ENCODE data around the gene CCDC80.

Gene CCDC80

DNA sequence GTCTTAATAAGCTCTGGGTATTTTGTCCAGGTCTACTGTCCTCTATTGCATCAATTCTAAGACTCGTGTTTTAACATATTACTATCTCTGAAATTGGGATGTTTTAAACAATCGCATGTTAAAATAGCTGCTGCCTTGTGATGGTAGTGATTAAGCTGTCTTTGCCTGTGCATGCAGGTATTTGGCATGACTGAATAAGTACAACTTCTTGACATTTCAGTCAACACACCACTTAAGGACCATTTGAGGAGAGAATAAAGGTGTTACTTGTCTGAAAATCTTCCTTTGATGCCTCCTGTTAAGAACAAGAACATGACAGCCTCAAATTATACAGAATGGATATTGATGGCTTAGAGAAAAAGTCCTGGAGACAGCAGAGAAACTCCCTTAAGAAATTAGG, 46.1 kb downstream of the CCDC80 start:
- no peaks in the 10 kb centered on the region for H3K9me3 ChIP-seq (ENCODE audit: control insufficient read depth in 2 of 2, low read length in 2 of 2)
- H3K4me3 ChIP-seq (ENCODE audit: low read length in 2 of 2), result no peak overlapping the region
- H3K9ac ChIP-seq (ENCODE audit: low read length in 2 of 2), result no peak overlapping the region
- peaks cover 12 to 16% of the 10 kb centered on the region in 2 donors for H3K36me3 ChIP-seq (ENCODE audit: control insufficient read depth in 2 of 2, insufficient read depth in 2 of 2, low read length in 2 of 2)
- no peaks in the 10 kb centered on the region for H3K27me3 ChIP-seq (ENCODE audit: control insufficient read depth in 1 of 2, insufficient read depth in 2 of 2, low read length in 2 of 2)
- no peaks in the 10 kb centered on the region for H3K4me1 ChIP-seq (ENCODE audit: control insufficient read depth, insufficient read depth, low read length)
- no peak overlapping the region for H3K27ac ChIP-seq (ENCODE audit: low read length)

GRCh38 chr3:112593258-112593657, 47.7 kb downstream of the CCDC80 start:
- Histone ChIP-seq H3K4me1 (ENCODE audit: control insufficient read depth, insufficient read depth, low read length) (no peaks in the 10 kb centered on the region), H3K27me3 (ENCODE audit: control insufficient read depth in 1 of 2, insufficient read depth in 2 of 2, low read length in 2 of 2) (no peaks in the 10 kb centered on the region), H3K9me3 (ENCODE audit: control insufficient read depth in 2 of 2, low read length in 2 of 2) (no peaks in the 10 kb centered on the region), H3K9ac (ENCODE audit: low read length in 2 of 2) (no peak overlapping the region), H3K27ac (ENCODE audit: low read length) (no peak overlapping the region), H3K4me3 (ENCODE audit: low read length in 2 of 2) (no peak overlapping the region), H3K36me3 (ENCODE audit: control insufficient read depth in 2 of 2, insufficient read depth in 2 of 2, low read length in 2 of 2) (peaks cover 9 to 11% of the 10 kb centered on the region in 2 donors)

DNA sequence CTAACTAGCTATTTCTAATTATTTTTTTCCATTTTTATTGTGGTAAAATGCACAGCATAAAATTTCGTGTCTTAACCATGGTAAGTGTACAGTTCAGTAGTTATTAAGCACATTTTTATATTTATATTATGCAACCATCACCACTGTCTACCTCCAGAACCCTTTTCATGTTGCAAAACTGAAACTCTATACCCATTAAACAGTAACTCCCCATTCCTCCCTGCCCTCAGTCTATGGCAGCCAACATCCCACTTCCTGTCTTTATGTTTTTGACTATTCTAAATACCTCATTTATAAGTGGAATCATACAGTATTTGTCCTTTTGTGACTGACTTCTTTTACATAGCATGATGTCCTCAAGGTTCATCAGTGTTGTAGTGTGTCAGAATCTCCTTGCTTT, 53.6 kb downstream of the CCDC80 start:
- Histone ChIP-seq H3K4me3 (ENCODE audit: low read length in 2 of 2) (no peak overlapping the region), H3K4me1 (ENCODE audit: control insufficient read depth, insufficient read depth, low read length) (no peaks in the 10 kb centered on the region), H3K9me3 (ENCODE audit: control insufficient read depth in 2 of 2, low read length in 2 of 2) (no peaks in the 10 kb centered on the region), H3K36me3 (ENCODE audit: control insufficient read depth in 2 of 2, insufficient read depth in 2 of 2, low read length in 2 of 2) (peaks cover 2 to 10% of the 10 kb centered on the region in 2 donors), H3K27me3 (ENCODE audit: control insufficient read depth in 1 of 2, insufficient read depth in 2 of 2, low read length in 2 of 2) (no peaks in the 10 kb centered on the region), H3K27ac (ENCODE audit: low read length) (no peak overlapping the region), H3K9ac (ENCODE audit: low read length in 2 of 2) (no peak overlapping the region)

DNA sequence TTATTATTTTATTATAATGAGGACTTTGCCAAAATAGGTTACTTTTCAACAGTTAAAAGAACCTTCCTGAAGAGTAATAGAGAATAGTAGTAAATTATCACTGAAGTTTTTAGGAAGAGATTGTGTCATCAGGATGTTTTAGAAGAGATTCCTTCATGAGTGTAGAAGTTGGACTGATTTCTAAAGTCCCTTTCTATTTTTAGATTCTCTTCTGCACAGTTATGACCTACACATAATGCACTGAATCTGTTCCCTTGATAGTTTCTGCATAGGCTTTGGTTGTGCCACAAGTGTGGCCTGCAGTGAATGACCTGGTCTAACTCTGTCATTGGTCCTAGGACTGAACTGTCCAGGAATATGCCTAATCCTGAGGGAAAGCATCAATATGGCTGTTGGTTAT, 55.2 kb downstream of the CCDC80 start:
- no peaks in the 10 kb centered on the region for H3K4me1 ChIP-seq (ENCODE audit: control insufficient read depth, insufficient read depth, low read length)
- H3K27me3 ChIP-seq (ENCODE audit: control insufficient read depth in 1 of 2, insufficient read depth in 2 of 2, low read length in 2 of 2), result no peaks in the 10 kb centered on the region
- H3K9ac ChIP-seq (ENCODE audit: low read length in 2 of 2), result no peak overlapping the region
- H3K9me3 ChIP-seq (ENCODE audit: control insufficient read depth in 2 of 2, low read length in 2 of 2), result no peaks in the 10 kb centered on the region
- no peak overlapping the region for H3K27ac ChIP-seq (ENCODE audit: low read length)
- H3K36me3 ChIP-seq (ENCODE audit: control insufficient read depth in 2 of 2, insufficient read depth in 2 of 2, low read length in 2 of 2), result peaks cover 5 to 16% of the 10 kb centered on the region in 2 donors
- no peak overlapping the region for H3K4me3 ChIP-seq (ENCODE audit: low read length in 2 of 2)

DNA sequence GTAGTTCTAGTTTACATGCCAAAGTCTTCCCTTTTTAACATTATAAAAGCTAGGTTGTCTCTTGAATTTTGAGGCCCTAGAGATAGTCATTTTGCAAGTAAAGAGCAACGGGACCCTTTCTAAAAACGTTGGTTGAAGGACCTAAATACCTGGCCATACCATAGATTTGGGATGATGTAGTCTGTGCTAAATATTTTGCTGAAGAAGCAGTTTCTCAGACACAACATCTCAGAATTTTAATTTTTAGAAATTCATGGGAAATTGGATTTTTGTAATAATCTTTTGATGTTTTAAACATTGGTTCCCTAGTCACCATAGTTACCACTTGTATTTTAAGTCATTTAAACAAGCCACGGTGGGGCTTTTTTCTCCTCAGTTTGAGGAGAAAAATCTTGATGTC, 57.8 kb downstream of the CCDC80 start:
- no peaks in the 10 kb centered on the region for H3K4me1 ChIP-seq (ENCODE audit: control insufficient read depth, insufficient read depth, low read length)
- no peaks in the 10 kb centered on the region for H3K27me3 ChIP-seq (ENCODE audit: control insufficient read depth in 1 of 2, insufficient read depth in 2 of 2, low read length in 2 of 2)
- no peak overlapping the region for H3K27ac ChIP-seq (ENCODE audit: low read length)
- H3K4me3 ChIP-seq (ENCODE audit: low read length in 2 of 2), result no peak overlapping the region
- no peak overlapping the region for H3K9ac ChIP-seq (ENCODE audit: low read length in 2 of 2)
- H3K36me3 ChIP-seq (ENCODE audit: control insufficient read depth in 2 of 2, insufficient read depth in 2 of 2, low read length in 2 of 2), result peaks cover 7 to 16% of the 10 kb centered on the region in 2 donors
- no peaks in the 10 kb centered on the region for H3K9me3 ChIP-seq (ENCODE audit: control insufficient read depth in 2 of 2, low read length in 2 of 2)

GRCh38 chr3:112582244-112582874, 58.6 kb downstream of the CCDC80 start:
- Histone ChIP-seq H3K4me3 (ENCODE audit: low read length in 2 of 2) (no peak overlapping the region), H3K27me3 (ENCODE audit: control insufficient read depth in 1 of 2, insufficient read depth in 2 of 2, low read length in 2 of 2) (no peaks in the 10 kb centered on the region), H3K27ac (ENCODE audit: low read length) (no peak overlapping the region), H3K4me1 (ENCODE audit: control insufficient read depth, insufficient read depth, low read length) (no peaks in the 10 kb centered on the region), H3K9ac (ENCODE audit: low read length in 2 of 2) (no peak overlapping the region), H3K9me3 (ENCODE audit: control insufficient read depth in 2 of 2, low read length in 2 of 2) (no peaks in the 10 kb centered on the region), H3K36me3 (ENCODE audit: control insufficient read depth in 2 of 2, insufficient read depth in 2 of 2, low read length in 2 of 2) (peaks cover 7 to 16% of the 10 kb centered on the region in 2 donors)

DNA sequence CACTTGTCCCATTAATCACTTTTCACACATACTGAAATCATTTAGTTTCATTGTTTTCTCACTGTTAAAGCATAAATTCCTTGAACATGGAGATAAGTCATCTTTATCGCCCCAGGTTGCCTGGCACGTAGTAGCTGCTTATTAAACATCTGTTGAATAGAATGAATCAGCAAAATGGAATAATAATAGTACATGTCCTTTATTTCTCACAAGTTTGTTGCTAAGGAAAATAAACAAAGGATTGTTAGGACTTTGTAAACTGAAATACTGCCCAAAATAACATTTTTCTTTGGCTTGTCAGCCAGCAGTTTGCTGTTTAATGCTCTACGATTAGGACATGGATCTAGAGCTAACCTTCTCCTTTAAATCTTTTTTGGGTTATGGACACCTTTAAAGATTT, 61.2 kb downstream of the CCDC80 start:
- no peaks in the 10 kb centered on the region for H3K9me3 ChIP-seq (ENCODE audit: control insufficient read depth in 2 of 2, low read length in 2 of 2)

DNA sequence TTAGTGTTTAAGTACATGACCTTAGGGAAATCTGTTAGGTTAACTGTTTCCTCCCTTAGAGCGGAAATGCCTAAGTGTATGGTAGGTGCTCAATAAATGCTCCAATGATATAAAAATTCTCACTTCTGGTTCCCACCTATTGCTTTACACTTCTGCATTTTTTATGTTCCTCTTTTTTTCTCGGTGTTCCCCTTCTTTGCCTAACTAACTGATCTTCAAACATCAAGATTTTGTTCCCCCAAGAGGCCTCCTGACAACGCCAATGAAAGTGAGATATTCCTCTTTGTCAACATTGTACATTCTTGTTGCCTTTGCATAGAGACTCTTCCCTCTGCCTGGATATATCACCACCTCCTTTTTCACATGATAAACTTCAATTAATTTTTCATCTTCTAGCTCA, 61.7 kb downstream of the CCDC80 start:
- no peaks in the 10 kb centered on the region for H3K27me3 ChIP-seq (ENCODE audit: control insufficient read depth in 1 of 2, insufficient read depth in 2 of 2, low read length in 2 of 2)
- no peak overlapping the region for H3K4me3 ChIP-seq (ENCODE audit: low read length in 2 of 2)
- H3K4me1 ChIP-seq (ENCODE audit: control insufficient read depth, insufficient read depth, low read length), result no peaks in the 10 kb centered on the region
- H3K9me3 ChIP-seq (ENCODE audit: control insufficient read depth in 2 of 2, low read length in 2 of 2), result no peaks in the 10 kb centered on the region
- no peak overlapping the region for H3K9ac ChIP-seq (ENCODE audit: low read length in 2 of 2)
- H3K36me3 ChIP-seq (ENCODE audit: control insufficient read depth in 2 of 2, insufficient read depth in 2 of 2, low read length in 2 of 2), result peaks cover 5 to 16% of the 10 kb centered on the region in 2 donors
- H3K27ac ChIP-seq (ENCODE audit: low read length), result no peak overlapping the region

More for the DNA sequence above, 61.2 kb downstream of the CCDC80 start:
- Histone ChIP-seq H3K27ac (ENCODE audit: low read length) (no peak overlapping the region), H3K4me3 (ENCODE audit: low read length in 2 of 2) (no peak overlapping the region), H3K4me1 (ENCODE audit: control insufficient read depth, insufficient read depth, low read length) (no peaks in the 10 kb centered on the region), H3K36me3 (ENCODE audit: control insufficient read depth in 2 of 2, insufficient read depth in 2 of 2, low read length in 2 of 2) (peaks cover 5 to 16% of the 10 kb centered on the region in 2 donors), H3K27me3 (ENCODE audit: control insufficient read depth in 1 of 2, insufficient read depth in 2 of 2, low read length in 2 of 2) (no peaks in the 10 kb centered on the region), H3K9ac (ENCODE audit: low read length in 2 of 2) (no peak overlapping the region)

DNA sequence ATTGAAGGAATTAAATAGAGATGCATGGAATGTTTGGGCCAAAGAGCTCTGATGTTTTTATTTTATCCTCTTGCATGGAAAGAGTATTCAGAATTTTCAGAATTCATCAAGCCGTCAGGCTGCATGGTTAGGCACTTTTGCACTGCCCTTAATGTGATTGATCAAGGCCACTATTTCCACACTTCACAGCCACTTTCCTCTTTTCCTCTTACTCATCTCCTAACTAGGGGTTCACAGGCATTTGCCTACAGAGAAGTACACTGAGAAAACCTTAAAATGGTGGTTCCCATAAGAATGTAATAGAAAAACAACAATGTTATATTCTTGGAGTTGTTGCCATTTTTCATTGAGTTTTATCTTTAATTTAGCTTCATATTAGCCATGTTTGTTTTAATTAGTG, 68.2 kb downstream of the CCDC80 start:
- peaks cover 3% of the 10 kb centered on the region for H3K4me1 ChIP-seq (ENCODE audit: control insufficient read depth, insufficient read depth, low read length)
- no peak overlapping the region for H3K27ac ChIP-seq (ENCODE audit: low read length)
- no peak overlapping the region for H3K4me3 ChIP-seq (ENCODE audit: low read length in 2 of 2)
- no peaks in the 10 kb centered on the region for H3K27me3 ChIP-seq (ENCODE audit: control insufficient read depth in 1 of 2, insufficient read depth in 2 of 2, low read length in 2 of 2)
- no peak overlapping the region for H3K9ac ChIP-seq (ENCODE audit: low read length in 2 of 2)
- H3K36me3 ChIP-seq (ENCODE audit: control insufficient read depth in 2 of 2, insufficient read depth in 2 of 2, low read length in 2 of 2), result peaks cover 11 to 21% of the 10 kb centered on the region in 2 donors
- no peaks in the 10 kb centered on the region for H3K9me3 ChIP-seq (ENCODE audit: control insufficient read depth in 2 of 2, low read length in 2 of 2)

- Histone ChIP-seq H3K4me3 (ENCODE audit: low read length in 2 of 2) (no peak overlapping the region), H3K36me3 (ENCODE audit: control insufficient read depth in 2 of 2, insufficient read depth in 2 of 2, low read length in 2 of 2) (peaks cover 11 to 26% of the 10 kb centered on the region in 2 donors), H3K27me3 (ENCODE audit: control insufficient read depth in 1 of 2, insufficient read depth in 2 of 2, low read length in 2 of 2) (no peaks in the 10 kb centered on the region), H3K27ac (ENCODE audit: low read length) (no peak overlapping the region), H3K9me3 (ENCODE audit: control insufficient read depth in 2 of 2, low read length in 2 of 2) (no peaks in the 10 kb centered on the region), H3K9ac (ENCODE audit: low read length in 2 of 2) (no peak overlapping the region), H3K4me1 (ENCODE audit: control insufficient read depth, insufficient read depth, low read length) (peaks cover 3% of the 10 kb centered on the region)
These were observed 71.7 kb downstream of the CCDC80 start for GRCh38 chr3:112569265-112569664.

- no peak overlapping the region for H3K27ac ChIP-seq (ENCODE audit: low read length)
- peaks cover 3% of the 10 kb centered on the region for H3K4me1 ChIP-seq (ENCODE audit: control insufficient read depth, insufficient read depth, low read length)
These were observed 72.3 kb downstream of the CCDC80 start for GRCh38 chr3:112568642-112569041.

More at GRCh38 chr3:112568642-112569041, 72.3 kb downstream of the CCDC80 start:
- Histone ChIP-seq H3K9ac (ENCODE audit: low read length in 2 of 2) (no peak overlapping the region), H3K27me3 (ENCODE audit: control insufficient read depth in 1 of 2, insufficient read depth in 2 of 2, low read length in 2 of 2) (no peaks in the 10 kb centered on the region), H3K36me3 (ENCODE audit: control insufficient read depth in 2 of 2, insufficient read depth in 2 of 2, low read length in 2 of 2) (peaks cover 8 to 22% of the 10 kb centered on the region in 2 donors), H3K9me3 (ENCODE audit: control insufficient read depth in 2 of 2, low read length in 2 of 2) (no peaks in the 10 kb centered on the region), H3K4me3 (ENCODE audit: low read length in 2 of 2) (no peak overlapping the region)
